Body of pancreas (tissue), 4 donors: ENCODE results near the gene A2M. TPM values are rescaled to one million over a fixed set of nuclear protein-coding genes. Genes with fewer than 3 reads are reported as not detected.

Experiments
- ATAC-seq: fragments of 150-250 bp; one replicate; pipeline ENCODE4 v1.9.1; 2016
- DNase-seq, 4 donors: peaks; one replicate each; pipeline ENCODE4 v3.0.0-alpha.2; 2019
- H3K27ac ChIP-seq, 4 donors: fragments of 200-600 bp; sonication (generic); 1 replicate in 3 of 4; 2 replicates in 1 of 4; pipeline versions ENCODE4 v1.5.1 to v1.6.1; 2016 to 2019; ENCODE audit warnings: mild to moderate bottlenecking in 1 of 4, mixed read lengths in 1 of 4, moderate library complexity in 1 of 4
- H3K27me3 ChIP-seq, 2 donors: fragments of 200-600 bp; sonication (generic); one replicate each; pipeline ENCODE4 v1.6.0; 2016; ENCODE audit warnings: mild to moderate bottlenecking in 1 of 2
- H3K36me3 ChIP-seq, 2 donors: fragments of 200-600 bp; sonication (generic); replicated peaks in 1 of 2; 2 replicates each; pipeline ENCODE4 v1.5.1; 2016; ENCODE audit warnings: low read depth in 2 of 2; ENCODE audit not compliant: insufficient read depth in 1 of 2
- H3K4me1 ChIP-seq: fragments of 200-600 bp; sonication (generic); one replicate; pipeline ENCODE4 v1.6.0; 2016
- H3K4me3 ChIP-seq, 2 donors: fragments of 200-600 bp; sonication (generic); 1 replicate in 1 of 2; 2 replicates in 1 of 2; pipeline ENCODE4 v1.5.1; 2016 to 2019
- H3K9me3 ChIP-seq, 3 donors: fragments of 200-600 bp; sonication (generic); 1 replicate in 2 of 3; 2 replicates in 1 of 3; pipeline ENCODE4 v1.5.1; 2016
- POLR2A ChIP-seq, 3 donors: fragments of 450-650 bp; IDR thresholded peaks; one replicate each; pipeline ENCODE4 v1.6.1; 2016; ENCODE audit warnings: antibody characterized with exemption in 3 of 3, mild to moderate bottlenecking in 2 of 3
- WGBS, 2 donors: methylation state at CpG; one replicate each; pipeline ENCODE4 v1.1.5; 2017; 5-methylcytosine and 5-hydroxymethylcytosine counted together
- intact Hi-C: fragments of 100-400 bp; cut with DNase I; formaldehyde crosslinking; loops from one replicate; pipeline ENCODE4 v1.15.1; 2023
- total RNA-seq, 2 donors: library from RNA; depleted of rRNA; stranded (reverse); fragments of >200 nt; gene quantifications; one replicate each; pipeline ENCODE4 v1.1.0, GENCODE V29; 2016
- TF ChIP-seq, protein P1 (sequence below), 7 experiments: fragments of 450-650 bp in 4 of 7; fragments of 200-600 bp in 3 of 7; sonication (generic) in 3 of 7; IDR thresholded peaks; one replicate each; pipeline ENCODE4 v1.5.1; 2016 to 2019; ENCODE audit warnings: antibody characterized with exemption in 7 of 7

Gene A2M
- total RNA-seq, 2 donors from 2014 or later, result 97.3 to 102 TPM

DNA sequence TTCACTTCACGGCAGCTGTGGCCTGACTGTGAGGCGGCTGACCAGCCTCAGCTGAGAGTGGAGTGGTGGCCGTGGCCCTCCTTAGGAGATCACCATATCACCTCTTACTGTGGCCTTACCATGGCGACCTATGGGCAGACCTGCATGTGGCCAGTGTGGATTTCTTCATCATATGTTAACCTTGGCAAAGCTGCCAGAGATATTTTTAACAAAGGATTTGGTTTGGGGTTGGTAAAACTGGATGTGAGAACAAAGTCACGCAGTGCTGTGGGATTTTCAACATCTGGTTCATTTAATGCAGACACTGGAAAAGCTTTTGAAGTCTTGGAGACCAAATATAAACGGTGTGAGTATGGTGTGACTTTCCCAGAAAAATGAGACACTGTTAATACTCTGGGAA is 79.5 kb downstream of the A2M start:
- peaks cover 13% of the 10 kb centered on the region for H3K4me1 ChIP-seq
- peak overlapping the region in 2 of 4 donors; percentile 19 to 23 for H3K27ac ChIP-seq
- intact Hi-C loops, result loop anchor here (10.0 kb wide), 1 partner anchor 81 kb away; no protein-coding TSS in a partner anchor
- no peaks in the 10 kb centered on the region for H3K27me3 ChIP-seq
- 35 to 38% methylated on average over 6 of the region's 6 CpGs for WGBS, 2 donors
- ATAC-seq (peak; percentile 50), DNase-seq (peak in 3 of 4 donors; percentile 16 to 25 (median 20))
- no peaks in the 10 kb centered on the region for H3K36me3 ChIP-seq
- TF ChIP-seq, protein P1, sequence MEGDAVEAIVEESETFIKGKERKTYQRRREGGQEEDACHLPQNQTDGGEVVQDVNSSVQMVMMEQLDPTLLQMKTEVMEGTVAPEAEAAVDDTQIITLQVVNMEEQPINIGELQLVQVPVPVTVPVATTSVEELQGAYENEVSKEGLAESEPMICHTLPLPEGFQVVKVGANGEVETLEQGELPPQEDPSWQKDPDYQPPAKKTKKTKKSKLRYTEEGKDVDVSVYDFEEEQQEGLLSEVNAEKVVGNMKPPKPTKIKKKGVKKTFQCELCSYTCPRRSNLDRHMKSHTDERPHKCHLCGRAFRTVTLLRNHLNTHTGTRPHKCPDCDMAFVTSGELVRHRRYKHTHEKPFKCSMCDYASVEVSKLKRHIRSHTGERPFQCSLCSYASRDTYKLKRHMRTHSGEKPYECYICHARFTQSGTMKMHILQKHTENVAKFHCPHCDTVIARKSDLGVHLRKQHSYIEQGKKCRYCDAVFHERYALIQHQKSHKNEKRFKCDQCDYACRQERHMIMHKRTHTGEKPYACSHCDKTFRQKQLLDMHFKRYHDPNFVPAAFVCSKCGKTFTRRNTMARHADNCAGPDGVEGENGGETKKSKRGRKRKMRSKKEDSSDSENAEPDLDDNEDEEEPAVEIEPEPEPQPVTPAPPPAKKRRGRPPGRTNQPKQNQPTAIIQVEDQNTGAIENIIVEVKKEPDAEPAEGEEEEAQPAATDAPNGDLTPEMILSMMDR (IDR thresholded peaks at IDR 0.05), result no peak
- no peak for TF ChIP-seq POLR2A (IDR thresholded peaks at IDR 0.05)
- H3K4me3 ChIP-seq, result no peak overlapping the region
- H3K9me3 ChIP-seq, result no peaks in the 10 kb centered on the region

DNA sequence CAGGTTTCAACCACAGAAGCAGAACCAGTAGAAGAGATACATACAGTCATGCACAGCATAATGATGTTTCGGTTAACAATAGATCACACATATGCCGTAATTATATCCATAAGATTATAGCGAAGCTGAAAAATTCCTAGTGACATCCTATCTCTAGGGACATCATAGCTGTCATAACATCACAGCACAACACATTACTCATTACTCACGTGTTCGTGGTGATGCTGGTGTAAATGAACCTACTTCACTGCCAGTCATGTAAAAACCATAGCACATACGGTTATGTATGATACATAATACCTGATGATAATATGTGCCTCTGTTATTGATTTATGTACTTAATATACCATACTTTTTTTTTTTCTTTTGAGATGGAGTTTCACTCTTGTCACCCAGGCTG is 81.6 kb downstream of the A2M start:
- ATAC-seq (no peak), DNase-seq (no peak)
- 89 to 96% methylated on average over 6 of the region's 6 CpGs for WGBS, 2 donors
- H3K27me3 ChIP-seq, result no peaks in the 10 kb centered on the region
- no peak overlapping the region for H3K4me3 ChIP-seq
- no peaks in the 10 kb centered on the region for H3K9me3 ChIP-seq
- H3K27ac ChIP-seq, result no peak overlapping the region
- TF ChIP-seq, protein P1 (IDR thresholded peaks at IDR 0.05), result no peak
- no peak for TF ChIP-seq POLR2A (IDR thresholded peaks at IDR 0.05)
- no peaks in the 10 kb centered on the region for H3K36me3 ChIP-seq
- intact Hi-C loops, result loop anchor here (10.0 kb wide), 1 partner anchor 79 kb away; no protein-coding TSS in a partner anchor
- peaks cover 13% of the 10 kb centered on the region for H3K4me1 ChIP-seq

DNA sequence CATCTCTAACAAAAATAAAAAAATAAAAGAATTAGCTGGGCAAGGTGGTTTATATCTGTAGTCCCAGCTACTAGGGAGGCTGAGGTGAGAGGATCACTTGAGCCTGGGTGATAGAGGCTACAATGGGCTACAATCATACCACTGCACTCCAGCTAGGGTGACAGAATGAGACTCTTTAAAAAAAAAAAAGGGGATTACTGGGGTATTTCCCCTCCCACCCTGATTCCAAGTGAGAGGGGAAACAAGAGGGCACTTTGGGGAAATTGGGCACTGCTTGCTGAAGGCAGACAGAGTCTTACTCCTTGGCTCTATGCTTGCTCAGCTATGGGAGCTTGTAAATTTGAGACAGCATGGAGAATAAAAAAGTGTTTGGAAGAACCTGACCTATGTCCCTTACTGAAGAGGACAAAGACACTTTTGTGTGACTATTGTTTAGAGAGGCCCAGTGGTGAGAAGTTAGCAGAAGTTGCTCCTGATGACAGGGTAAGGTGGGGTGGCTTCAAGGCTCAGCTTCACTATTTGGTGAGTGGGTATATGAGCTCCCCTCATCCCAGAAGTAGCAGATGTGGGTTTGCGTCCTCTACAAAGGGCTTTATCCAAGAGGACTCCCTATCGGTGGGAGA is 82.3 kb downstream of the A2M start:
- Histone ChIP-seq H3K4me1 (peaks cover 13% of the 10 kb centered on the region), H3K9me3 (no peaks in the 10 kb centered on the region), H3K27ac (no peak overlapping the region), H3K27me3 (no peaks in the 10 kb centered on the region), H3K36me3 (no peaks in the 10 kb centered on the region), H3K4me3 (no peak overlapping the region)
- DNase-seq (no peak), ATAC-seq (no peak)
- WGBS, 2 donors, result 87 to 100% methylated on average over 2 of the region's 2 CpGs
- intact Hi-C loops, result loop anchor here (10.0 kb wide), 1 partner anchor 79 kb away; no protein-coding TSS in a partner anchor
- TF ChIP-seq, protein P1 (IDR thresholded peaks at IDR 0.05), result no peak
- no peak for TF ChIP-seq POLR2A (IDR thresholded peaks at IDR 0.05)

DNA sequence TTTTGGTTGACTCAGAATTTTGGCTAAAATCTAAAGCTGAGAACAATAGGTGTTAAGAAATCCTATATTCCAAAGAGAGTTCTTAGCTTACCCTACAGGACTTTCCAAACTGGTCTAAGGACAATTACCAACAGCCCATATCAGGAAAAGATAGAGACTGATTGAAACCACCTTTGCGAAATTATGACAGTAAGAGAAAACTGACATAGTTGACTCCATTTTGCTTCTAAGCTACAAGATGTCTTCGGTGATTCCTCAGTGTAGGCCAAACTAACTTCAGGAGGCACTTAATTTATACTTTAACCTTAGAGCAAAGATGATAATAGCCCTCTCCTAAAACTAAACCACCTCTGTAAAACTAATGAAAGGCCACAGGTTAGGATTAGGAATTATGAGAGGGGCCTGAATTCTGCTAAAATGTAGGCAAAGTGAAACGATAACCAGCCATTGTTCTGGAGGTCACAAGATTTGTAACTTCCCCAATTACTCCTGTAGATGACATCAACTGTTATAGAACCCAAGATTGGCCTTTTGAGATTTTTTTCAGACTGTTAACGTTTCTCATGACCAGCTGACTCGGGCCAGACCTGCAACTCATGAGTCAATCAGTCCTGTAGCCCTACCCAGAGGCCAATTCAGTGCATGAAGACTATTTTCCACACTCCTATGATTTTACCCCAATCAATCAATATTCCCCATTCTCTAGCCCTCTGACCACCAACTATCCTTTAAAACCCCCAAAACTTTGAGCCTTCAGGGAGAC is 83.3 kb downstream of the A2M start:
- Histone ChIP-seq H3K4me1 (peaks cover 13% of the 10 kb centered on the region), H3K36me3 (no peaks in the 10 kb centered on the region), H3K4me3 (no peak overlapping the region), H3K9me3 (no peaks in the 10 kb centered on the region), H3K27me3 (no peaks in the 10 kb centered on the region), H3K27ac (no peak overlapping the region)
- WGBS, 2 donors, result 67 to 79% methylated on average over 5 of the region's 5 CpGs
- ATAC-seq (no peak), DNase-seq (peak in 1 of 4 donors; percentile 9)
- intact Hi-C loops, result loop anchor here (10.0 kb wide), 1 partner anchor 78 kb away; no protein-coding TSS in a partner anchor
- TF ChIP-seq, protein P1 (IDR thresholded peaks at IDR 0.05), result no peak
- no peak for TF ChIP-seq POLR2A (IDR thresholded peaks at IDR 0.05)
